Neutrophil (primary cell): Measurements from ENCODE around the gene NFE2L2.

Source experiments
- H3K27ac ChIP-seq: fragments of 200-600 bp; sonication (generic); 2 replicates; pipeline ENCODE4 v1.5.1; 2016; ENCODE audit warnings: mild to moderate bottlenecking, moderate library complexity
- H3K27me3 ChIP-seq: fragments of 200-600 bp; sonication (generic); 2 replicates; pipeline ENCODE4 v1.6.0; 2016; ENCODE audit warnings: mild to moderate bottlenecking
- H3K36me3 ChIP-seq: fragments of 200-600 bp; sonication (generic); 2 replicates; pipeline ENCODE4 v1.5.1; 2017
- H3K4me1 ChIP-seq, 2 experiments: fragments of 200-600 bp in 1 of 2; sonication (generic) in 1 of 2; 1 replicate in 1 of 2; 2 replicates in 1 of 2; pipeline versions ENCODE4 v1.5.1 to v1.6.1; 2013 to 2016; ENCODE audit warnings: low read depth in 1 of 2, low read length in 1 of 2, mild to moderate bottlenecking in 1 of 2, moderate library complexity in 1 of 2; ENCODE audit not compliant: control insufficient read depth in 1 of 2, insufficient read depth in 1 of 2
- H3K4me3 ChIP-seq, 2 experiments: fragments of 200-600 bp in 1 of 2; sonication (generic) in 1 of 2; 1 replicate in 1 of 2; 2 replicates in 1 of 2; pipeline ENCODE4 v1.5.1; 2013 to 2016; ENCODE audit warnings: low read depth in 1 of 2, low read length in 1 of 2, mild to moderate bottlenecking in 1 of 2, moderate library complexity in 1 of 2
- H3K9me3 ChIP-seq: fragments of 200-600 bp; sonication (generic); 2 replicates; pipeline ENCODE4 v1.5.1; 2016
- CTCF ChIP-seq: fragments of 200-600 bp; sonication (generic); IDR thresholded peaks from 2 replicates; pipeline ENCODE4 v1.5.1; 2016; ENCODE audit warnings: antibody characterized with exemption

The NFE2L2 gene

GRCh38 chr2:177254433-177255226, 9.9 kb downstream of the NFE2L2 start:
- TF ChIP-seq CTCF, result no peak
- peak overlapping the region; percentile 95 for H3K27ac ChIP-seq
- H3K27me3 ChIP-seq, result no peaks in the 10 kb centered on the region
- no peaks in the 10 kb centered on the region for H3K36me3 ChIP-seq
- no peak overlapping the region for H3K4me3 ChIP-seq
- H3K9me3 ChIP-seq, result no peaks in the 10 kb centered on the region
- peaks cover 69 to 91% of the 10 kb centered on the region in 2 experiments for H3K4me1 ChIP-seq

- Histone ChIP-seq H3K4me1 (peaks cover 69 to 81% of the 10 kb centered on the region in 2 experiments), H3K9me3 (no peaks in the 10 kb centered on the region), H3K27me3 (no peaks in the 10 kb centered on the region), H3K36me3 (no peaks in the 10 kb centered on the region), H3K4me3 (no peak overlapping the region), H3K27ac (peak overlapping the region; percentile 95)
- no peak for TF ChIP-seq CTCF
Measured at GRCh38 chr2:177253704-177254103, 10.8 kb downstream of the NFE2L2 start.

DNA sequence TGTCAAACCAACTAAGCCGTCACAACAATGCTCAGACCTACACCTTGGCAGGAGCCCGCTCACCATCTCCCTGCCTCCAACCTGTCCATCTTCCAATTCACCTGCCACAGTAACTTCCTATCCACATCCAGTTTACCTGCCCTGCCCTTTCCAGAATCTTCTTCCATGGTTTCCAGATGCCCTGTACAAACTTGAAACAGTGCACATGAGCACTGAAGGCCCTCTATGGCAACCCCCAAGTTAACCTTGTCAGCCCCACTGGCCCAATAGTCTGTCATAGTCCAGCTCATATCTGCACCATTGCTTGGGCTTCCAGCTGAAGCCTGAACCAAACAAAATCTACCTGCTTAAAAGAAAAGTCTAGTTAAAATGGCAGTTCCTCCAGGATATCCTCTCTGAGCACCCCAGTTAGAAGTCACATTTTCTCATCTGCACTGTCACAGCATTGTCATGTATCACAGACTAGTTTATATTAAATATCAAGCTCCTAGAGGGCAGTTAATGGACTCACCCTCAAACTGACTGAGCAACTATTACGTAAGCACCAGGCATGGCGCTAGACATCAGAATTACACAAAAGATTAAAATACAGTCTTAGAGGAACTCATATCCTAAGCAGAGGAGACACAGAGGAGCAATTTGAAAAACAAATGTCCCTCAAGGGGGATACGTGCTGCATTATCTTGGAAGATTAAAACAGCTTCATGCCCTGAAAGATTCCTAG, 11.6 kb downstream of the NFE2L2 start:
- H3K4me1 ChIP-seq, result peaks cover 66 to 74% of the 10 kb centered on the region in 2 experiments
- peak overlapping the region; percentile 95 for H3K27ac ChIP-seq
- no peak for TF ChIP-seq CTCF

GRCh38 chr2:177251165-177251542, 13.4 kb downstream of the NFE2L2 start:
- Histone ChIP-seq H3K4me1 (peaks cover 59 to 65% of the 10 kb centered on the region in 2 experiments), H3K9me3 (no peaks in the 10 kb centered on the region), H3K27me3 (no peaks in the 10 kb centered on the region), H3K4me3 (peak overlapping the region in 1 of 2 experiments; percentile 39), H3K36me3 (no peaks in the 10 kb centered on the region), H3K27ac (peak overlapping the region; percentile 95)
- no peak for TF ChIP-seq CTCF

More for the DNA sequence above, 11.6 kb downstream of the NFE2L2 start:
- Histone ChIP-seq H3K36me3 (no peaks in the 10 kb centered on the region), H3K4me3 (peak overlapping the region; percentile 9 to 45), H3K9me3 (no peaks in the 10 kb centered on the region), H3K27me3 (no peaks in the 10 kb centered on the region)

- H3K4me3 ChIP-seq, result no peak overlapping the region
- H3K4me1 ChIP-seq, result peaks cover 55 to 58% of the 10 kb centered on the region in 2 experiments
- no peaks in the 10 kb centered on the region for H3K27me3 ChIP-seq
- no peak for TF ChIP-seq CTCF
- peak overlapping the region; percentile 95 for H3K27ac ChIP-seq
- no peaks in the 10 kb centered on the region for H3K9me3 ChIP-seq
- H3K36me3 ChIP-seq, result no peaks in the 10 kb centered on the region
Measured at GRCh38 chr2:177250461-177250860, 14.1 kb downstream of the NFE2L2 start.
